Dedifferentiated amniotic fluid mesenchymal stem cell (primary cell): Measurements from ENCODE around the gene CPT1B.
"Not testable (repeated sequence)": the region's sequence is repeated elsewhere in the genome, so short reads cannot be mapped to it uniquely, and the experiment has no call there.

Source experiments
- DNase-seq: peaks from one replicate; pipeline ENCODE4 v3.0.0-alpha.2; 2016; ENCODE audit errors: extremely low spot score

The CPT1B gene

DNA sequence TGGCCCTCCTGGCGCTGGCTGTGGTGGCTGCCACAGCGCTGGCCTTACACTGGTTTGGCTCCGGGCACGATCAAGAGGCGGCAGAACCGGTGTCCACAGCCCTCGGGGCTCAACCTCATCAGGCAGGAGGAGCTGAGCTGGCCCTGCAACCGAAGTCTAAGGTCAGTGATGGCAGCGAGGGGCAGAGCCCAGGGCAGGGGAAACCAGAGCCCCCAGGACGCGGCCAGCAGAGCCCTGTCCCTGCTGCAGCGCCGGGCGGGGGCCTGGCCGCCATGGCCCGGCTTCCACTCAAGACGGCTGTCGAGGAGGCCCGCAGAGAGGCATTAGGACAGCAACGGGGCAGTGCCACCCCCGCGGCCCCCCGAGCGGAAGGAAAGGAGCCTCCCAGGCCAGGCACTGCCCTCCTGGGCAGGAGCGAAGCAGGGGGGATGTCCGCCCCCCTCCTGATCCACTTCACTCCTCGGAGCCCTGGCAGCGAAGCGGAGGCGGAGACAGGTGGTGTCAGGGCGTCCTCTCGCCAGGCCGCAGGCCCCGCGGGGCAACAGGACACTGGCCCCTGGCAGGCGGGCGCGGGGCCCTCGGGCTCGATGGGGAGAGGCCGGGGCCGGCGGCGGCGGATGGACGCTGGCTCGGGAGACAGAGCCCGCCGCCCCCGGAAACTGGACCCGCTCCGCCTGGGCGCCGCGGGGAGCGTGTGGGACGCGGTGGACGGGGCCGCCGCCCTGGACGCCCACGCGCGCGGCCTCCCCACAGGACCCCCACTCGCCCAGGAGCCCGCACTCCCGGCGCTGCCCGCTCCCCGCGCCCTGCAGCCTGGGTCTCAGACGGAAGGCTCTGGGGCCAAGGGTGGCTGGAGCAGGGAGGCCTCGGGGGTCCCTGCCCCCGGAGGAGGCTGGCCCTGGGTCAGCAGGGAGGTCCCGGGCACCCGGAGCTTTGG, 31.6 kb downstream of the CPT1B start:
- DNase-seq = no peak

DNA sequence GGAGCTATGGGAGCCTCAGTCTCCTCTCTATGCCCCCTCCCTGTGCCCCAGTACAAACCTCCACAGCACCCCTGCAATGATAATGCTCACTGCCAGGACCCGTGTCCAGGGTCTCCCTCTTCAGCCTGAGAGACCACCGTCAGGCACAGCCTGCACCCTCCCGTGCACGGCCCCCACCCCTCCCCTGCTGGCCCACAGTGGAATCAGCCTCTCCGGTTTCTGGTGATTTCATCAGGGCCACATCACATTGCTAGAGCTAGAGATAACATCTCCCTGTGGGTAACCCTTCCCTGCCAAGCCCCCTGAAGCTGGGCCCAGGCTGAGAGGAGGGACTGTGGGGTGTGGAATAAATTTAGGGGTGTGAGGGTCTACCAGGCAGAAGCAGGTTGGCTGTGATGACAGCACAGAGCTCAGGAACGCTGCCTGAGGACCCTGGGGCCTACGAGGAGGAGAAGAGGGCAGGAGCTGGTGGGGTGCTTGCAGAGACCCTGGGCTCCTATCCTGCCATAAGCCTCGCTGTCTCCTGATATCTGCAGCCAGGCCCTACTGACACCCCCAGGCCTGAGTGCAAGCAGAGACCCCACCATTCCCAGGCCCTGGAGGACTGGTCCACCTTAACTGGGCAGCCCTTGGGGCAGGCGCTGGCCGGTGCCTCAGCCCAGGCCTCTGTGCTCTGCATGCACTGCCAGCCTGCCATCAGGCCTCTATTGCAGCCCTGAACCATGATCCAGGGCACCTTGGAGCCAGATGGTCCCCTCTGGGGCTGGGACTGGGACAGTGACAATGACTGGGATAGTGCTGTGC, 32.5 kb downstream of the CPT1B start, which contains the start of gene KLHDC7B:
Gene KLHDC7B (plus strand): TSS at position 378 of the 804 bp plus-strand sequence. CDS start 345 bp downstream, at position 723.
- peak; percentile 89 for DNase-seq

DNA sequence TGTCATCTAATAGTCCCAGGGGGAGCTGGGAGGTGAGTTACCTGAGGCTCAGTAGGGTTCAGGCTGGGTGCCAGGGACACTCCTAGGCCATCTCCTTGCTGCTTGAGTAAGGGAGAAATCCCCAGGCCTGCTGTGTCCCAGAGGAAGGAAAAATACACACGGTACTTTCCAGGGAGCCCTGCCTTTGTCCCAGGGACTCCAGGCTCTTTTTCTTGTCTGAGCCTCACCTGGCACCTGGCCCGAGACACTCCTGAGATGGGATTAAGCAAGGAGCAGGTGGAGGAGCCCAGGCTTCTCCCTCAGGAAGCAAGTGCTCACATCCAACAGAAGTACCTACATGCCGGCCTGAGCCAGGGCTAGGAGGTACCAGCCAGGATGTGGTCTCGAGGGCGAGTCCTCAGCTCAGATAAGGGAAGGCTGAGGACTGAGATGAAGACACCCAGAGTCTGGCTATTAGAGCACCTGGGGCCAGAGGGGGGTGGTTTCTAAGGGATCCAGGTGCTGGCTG, 33.4 kb downstream of the CPT1B start:
- DNase-seq = no peak

DNA sequence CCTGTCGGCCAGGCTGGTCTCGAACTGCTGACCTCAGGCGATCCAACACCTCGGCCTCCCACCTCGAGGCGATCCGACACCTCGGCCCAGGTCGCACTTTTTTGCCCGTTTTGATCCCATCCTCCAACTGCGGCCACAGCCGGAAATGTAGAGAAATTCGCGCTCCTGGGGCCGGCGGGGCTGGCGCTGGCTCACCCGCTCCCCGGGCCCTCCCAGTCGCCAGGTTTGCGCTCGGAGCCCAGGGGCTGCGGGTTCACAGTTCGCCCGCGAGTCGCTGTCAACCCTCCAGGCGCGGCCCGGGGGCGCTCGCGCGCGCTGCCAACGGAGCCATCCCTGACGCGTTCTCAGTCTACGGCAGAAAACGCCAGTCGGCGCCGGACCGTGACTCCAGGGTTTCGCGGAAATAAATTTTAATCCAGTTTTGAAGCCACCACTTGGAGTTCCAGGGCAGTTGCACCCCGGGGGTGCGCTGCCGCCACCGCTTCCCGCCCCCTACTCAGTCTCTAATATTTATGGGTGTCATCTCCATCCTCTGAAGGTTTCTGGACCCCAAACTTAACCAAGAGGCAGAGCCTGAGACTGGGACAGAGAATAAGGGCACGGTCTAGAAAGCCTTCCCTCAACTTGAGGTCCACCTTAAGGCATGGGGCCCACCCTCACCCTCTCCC, 34.0 kb downstream of the CPT1B start:
- DNase-seq = no peak

DNA sequence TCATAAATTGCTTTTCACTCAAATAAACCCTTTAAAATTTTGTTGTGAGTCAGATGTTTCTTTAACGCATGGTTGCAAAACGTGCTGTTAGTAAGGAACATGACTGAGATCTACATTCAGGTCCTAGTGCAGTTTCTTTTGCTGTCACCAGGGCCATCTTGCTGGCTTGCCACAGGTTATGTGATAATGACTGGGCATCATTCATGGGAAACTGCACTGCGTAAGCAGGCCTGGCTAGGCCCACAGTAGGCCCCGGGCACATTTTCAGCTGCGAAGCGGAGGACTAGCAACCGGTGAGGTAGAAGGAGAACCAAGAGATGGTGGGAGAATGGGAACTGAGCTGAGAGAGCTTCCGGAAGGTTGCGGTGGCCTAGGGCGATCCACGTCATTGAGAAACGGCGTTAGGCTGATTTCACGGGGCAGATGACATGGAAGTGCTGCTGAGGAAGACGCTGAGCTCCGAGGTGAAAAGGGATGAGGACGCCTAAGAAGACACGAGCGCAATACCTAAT, 35.8 kb downstream of the CPT1B start:
- no peak for DNase-seq

DNA sequence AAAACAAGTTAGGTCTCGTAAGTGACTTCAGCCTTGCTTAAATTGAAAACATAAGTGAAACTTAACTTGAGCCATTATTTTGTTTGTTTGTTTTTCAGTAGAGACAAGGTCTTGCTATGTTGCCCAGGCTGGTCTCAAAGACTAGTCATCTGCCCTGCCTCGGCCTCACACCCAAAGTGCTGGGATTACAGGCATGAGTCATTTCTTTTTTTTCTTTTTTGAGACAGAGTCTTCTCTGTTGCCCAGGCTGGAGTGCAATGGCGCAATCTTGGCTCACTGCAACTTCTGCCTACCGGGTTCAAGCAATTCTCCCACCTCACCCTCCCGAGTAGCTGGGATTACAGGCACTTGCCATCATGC, 36.6 kb downstream of the CPT1B start:
- DNase-seq = peak; percentile 90

DNA sequence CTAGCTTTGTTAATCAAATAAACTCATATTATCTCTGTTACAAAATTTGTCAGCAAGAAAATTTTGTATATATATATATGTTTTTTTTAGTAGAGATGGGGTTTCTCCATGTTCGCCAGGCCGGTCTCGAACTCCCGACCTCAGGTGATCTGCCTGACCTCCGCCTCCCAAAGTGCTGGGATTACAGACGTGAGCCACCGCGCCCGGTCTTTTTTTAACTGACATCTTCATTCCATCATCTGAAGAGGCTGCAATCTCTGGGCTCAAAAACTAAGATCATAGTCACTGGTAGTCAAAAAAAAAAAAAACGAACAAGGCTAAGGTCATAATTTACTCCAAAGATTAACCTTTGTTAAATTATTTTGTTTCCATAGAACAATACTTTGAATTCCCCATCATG, 37.8 kb downstream of the CPT1B start:
- DNase-seq = no peak

DNA sequence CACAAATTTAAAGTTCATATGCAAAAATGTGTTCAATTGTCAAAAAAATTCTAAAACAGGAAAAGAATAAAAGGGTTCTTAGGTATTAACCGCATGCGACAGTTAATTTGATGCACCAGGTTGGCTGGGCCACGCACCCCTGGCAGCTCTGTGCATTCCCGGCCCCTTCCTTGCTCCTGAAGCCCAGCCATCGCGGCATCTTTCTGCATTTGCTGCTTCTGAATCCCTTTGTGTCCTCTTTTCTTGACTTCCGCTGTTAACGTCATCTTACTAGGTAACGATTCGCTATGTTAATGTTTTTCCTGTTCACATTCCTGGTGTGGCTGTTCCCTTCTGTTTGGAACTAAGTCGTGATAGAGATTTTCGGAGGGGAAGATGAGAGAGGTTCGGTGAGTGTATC, 40.5 kb downstream of the CPT1B start:
- no peak for DNase-seq

DNA sequence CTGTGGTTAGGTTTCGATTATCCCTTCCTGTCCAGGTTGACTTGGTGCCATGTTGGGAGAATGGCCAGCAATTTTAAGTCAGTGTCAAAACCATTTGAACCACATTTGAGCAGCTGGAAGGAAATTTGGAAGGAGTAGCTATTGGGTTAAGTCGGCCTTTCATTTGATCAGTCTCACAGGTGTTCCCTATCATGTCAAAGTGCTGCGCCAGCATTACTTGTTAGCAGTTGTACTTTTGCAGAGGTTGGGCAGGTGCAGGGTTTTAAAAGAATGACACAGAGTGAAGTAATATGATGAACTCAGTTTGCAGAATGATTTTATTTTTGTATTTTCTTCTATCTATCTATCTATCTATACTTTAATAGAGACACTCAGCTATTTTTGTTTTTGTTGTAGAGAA, 42.0 kb downstream of the CPT1B start:
- DNase-seq = no peak

DNA sequence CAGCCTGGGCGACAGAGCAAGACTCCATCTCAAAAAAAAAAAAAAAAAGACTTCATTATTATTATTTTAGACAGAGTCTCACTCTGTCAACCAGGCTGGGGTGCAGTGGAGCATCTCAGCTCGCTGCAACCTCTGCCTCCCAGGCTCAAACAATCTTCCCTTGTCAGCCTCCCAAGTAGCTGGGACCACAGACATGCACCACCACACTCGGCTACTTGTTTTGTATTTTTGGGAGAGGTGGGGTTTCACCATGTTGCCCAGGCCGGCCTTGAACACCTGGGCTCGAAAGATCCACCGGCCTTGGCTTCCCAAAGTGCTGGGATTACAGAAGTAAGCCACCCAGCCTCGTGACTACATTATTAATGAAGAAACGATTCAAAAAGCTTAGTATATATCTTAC, 43.1 kb downstream of the CPT1B start:
- no peak for DNase-seq

DNA sequence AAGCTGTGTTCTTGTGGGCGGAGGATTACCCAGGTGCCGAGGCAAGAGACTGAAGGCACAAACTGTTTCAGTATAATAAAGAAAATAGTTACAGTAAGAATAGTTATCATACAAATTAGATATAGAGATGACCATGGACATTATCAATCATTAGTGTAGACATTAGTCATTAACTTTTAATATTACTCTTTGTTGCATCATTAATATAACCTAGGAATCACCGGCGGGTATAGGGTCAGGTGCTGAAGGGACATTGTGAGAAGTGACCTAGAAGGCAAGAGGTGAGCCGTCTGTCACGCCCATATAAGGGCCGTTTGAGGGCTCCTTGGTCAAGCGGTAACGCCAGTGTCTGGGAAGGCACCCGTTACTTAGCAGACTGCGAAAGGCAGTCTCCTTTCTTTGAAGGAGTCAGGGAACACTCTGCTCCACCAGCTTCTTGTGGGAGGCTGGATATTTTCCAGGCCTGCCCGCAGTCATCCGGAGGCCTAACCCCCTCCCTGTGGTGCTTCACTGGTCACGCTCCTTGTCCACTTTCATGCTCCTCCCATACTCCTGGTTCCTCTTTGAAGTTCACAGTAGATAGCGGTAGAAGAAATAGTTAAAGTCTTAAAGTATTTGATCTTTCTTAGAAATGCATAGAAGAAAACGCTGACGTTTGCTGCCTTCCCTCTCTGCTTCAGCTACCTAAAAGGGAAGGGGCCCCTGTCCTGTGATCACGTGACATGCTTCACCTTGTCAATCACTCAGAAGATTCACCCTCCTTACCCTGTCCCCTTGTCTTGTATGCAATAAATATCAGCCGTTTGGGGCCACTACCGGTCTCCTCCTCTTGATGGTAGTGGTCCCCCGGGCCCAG, 44.1 kb downstream of the CPT1B start:
- not testable (repeated sequence) for DNase-seq

DNA sequence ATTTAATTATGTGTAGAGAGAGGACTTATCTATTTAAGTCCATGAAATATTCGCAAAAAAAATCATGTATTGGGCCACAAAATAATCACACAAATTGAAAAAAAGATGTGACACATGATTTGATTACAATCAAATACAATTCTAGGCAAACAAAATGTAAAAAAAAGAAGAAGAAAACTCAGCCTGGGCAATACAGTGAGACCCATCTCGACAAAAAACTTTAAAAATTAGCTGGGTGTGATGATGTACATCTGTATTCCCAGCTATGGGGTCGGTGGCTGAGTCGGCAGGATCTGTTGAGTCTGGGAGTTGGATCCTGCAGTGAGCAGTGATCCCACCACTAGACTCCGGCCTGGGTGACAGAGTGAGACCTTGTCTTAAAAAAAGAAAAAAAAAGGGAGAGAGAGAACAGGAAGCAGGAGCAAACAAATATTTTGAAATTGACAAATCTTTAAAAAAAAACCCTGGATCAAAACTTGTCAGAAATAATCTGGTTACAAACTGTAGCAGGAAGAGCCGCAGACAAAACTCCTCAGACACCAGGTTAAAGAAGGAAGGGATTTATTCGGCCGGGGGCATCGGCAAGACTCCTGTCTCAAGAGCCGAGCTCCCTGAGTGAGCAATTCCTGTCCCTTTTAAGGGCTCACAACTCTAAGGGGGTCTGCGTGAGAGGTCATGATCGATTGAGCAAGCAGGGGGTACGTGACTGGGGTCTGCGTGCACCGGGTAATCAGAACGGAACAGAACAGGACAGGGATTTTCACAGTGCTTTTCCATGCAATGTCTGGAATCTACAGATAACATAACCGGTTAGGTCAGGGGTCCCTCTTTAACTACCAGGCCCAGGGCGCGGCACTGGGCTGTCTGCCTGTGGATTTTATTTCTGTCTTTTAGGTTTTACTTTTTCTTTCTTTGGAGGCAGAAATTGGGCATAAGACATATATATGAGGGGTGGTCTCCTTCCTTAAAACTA, 45.1 kb downstream of the CPT1B start:
- no peak for DNase-seq

DNA sequence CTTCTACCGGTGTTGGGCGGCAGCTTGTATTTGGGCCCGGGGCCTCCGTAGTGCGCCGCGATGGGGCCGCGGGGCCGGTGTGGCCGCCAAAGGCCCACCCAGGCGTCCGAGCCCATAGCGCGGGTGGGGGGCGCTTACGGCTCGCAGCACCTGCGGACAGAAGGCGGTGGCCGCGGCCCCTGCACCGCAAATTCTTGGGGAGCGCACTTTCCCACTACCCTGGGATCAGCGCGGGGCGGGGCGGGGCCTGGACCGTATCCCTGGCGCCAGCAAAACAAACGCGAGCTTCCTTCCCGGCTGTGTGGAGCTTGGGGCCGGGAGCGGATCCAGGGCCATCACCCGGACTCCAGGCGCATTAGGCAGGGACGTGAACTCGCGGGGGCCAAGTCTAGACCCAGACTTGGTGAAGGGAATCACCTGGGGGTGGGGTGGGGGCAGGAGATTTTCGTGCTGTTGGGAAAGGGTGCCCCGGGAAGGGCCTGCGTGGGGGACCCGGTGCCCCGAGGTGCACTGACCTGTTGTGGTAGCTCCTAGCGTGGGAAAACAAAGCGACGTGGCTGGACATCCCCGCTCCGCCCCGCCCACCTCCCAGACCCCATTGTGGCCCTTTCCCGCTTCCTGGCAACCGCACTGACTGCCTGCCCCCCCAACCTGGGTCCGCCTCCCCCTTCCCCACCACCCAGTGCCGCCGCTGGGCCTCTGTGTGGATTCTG, 46.1 kb downstream of the CPT1B start:
- no peak for DNase-seq

DNA sequence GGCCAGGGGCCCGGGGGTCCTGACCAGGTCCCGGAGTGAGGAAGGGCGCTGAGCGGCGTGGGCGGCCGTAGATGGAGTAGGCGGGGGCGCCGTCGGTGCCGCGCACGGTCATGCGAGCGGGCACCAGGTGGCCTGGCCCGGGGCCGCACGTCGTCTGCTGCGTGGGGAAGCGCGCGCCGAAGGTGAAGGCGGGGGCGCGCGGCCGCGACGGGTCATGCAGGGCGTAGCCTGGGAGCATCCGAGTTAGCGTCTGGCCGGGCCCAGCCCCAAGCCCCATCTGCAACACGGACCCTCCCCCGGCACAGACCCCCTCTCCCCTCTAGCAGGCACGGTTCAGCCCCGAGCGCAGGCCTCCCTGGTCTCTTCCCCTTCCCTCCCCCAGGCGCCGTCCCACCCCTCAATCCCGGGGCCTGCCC, 46.7 kb downstream of the CPT1B start:
- no peak for DNase-seq

DNA sequence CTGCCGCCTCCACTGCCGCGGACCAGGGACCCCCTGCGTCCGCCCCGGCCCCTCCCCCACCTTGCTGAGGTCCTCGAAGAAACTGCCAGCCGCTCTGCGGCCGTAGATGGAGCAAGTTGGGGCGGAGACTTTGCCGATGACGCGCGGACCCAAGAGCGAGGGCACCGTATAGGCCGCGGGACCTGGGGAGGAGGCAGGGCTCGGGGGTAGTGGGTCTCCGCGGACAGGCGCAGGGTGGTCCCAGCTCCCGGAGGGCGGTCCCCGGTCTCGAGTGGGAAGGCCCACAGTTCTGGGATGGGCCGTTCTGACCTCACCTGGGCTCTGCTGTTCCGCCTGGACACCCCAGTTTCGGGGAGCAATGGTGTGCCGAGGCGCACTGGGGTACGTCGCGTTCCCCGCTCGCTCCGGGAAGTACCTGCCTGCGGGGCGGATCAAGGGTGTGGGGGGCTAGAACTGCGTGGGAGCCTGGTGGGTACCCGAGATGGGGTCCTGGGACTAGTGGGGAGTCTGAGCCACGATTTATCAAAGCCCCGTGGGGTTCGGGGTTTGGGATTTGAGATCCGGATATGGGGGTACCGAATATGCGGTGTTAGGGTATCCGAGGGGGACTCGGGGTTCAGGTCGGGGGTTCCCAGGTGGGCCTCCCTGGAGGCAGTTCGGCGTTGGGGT, 47.2 kb downstream of the CPT1B start:
- DNase-seq = no peak

DNA sequence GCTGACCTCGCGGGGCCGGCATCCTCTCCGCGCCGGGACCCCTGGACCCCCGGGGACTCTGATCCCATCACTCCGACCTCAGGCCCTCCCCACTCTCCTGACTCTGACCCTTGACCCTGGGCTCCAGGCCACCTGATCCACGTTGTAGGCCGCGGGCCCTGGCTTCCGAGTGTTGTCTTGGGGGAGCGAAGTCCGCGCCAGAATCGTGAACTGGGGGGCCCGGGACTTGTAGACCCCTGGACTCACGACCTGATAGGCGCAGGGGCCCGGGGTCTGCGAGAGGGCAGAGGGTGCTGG, 47.7 kb downstream of the CPT1B start:
- no peak for DNase-seq

DNA sequence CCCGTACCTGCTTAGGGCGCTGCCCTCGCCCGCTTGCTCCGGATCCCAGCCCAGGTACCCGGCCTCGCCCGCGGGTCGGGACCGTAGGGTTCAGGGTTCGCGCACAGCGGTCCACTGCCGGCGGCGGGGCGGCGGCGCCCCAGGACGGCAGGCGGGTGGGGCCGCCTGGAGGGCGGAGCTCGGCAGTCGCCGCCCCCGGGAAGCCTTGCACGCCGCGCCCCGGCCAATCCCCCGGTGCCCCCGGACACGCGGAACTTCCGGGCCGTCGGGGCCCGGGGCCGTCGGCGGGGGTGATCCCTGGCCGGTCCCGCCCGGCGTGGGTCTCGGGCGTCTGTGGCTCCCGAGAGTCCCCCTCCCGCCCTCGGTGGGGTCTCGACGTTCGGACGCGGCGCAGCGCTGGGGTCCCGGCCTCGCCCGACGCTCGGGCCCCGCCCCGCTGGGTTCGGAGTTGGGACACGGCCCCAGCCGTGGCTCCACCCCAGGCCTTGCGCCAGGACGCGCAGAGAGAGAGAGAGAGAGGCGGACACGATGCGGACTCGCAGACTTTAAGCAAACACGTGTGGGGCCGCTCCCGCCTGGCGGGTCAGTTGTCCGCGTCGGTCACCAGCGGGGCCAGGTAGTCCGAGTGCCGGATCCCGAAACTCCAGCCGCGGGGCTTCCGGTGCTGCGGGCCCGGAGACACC, 48.2 kb downstream of the CPT1B start, which contains the start of gene TYMP:
Gene TYMP (minus strand): TSS at position 116 of the 683 bp plus-strand sequence. CDS start 303 bp downstream, outside the sequence.
- DNase-seq = no peak

DNA sequence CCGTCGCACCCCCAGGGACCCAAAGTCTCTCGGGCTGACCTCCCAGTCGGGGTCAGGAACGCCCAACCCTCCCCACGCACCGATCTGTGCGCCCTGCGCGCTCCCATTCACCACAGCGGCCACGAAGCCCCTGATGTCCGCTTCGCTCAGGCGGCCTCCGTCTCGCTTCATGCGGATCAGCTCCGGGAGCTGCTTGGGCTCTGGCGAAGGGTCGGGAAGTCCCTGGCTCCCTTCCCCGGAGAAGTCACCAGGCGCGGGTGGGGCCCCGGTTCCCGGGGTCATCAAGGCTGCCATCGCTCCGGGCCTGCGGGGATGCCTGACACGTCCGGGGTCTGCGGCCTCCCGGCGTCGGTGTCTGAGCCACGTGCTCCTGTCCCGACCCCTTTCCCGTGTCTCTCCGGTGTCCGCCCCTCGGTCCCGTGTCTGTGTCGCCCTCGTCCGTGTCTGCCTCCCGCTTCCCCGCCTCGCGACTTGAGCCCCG, 48.8 kb downstream of the CPT1B start:
- DNase-seq = no peak
